Amniotic epithelial cell (primary cell): ENCODE measurements around the gene GAMT.

Experiments used
- DNase-seq: peaks from one replicate; pipeline ENCODE4 v3.0.0-alpha.2; 2010; ENCODE audit warnings: low read depth

GAMT gene

DNA sequence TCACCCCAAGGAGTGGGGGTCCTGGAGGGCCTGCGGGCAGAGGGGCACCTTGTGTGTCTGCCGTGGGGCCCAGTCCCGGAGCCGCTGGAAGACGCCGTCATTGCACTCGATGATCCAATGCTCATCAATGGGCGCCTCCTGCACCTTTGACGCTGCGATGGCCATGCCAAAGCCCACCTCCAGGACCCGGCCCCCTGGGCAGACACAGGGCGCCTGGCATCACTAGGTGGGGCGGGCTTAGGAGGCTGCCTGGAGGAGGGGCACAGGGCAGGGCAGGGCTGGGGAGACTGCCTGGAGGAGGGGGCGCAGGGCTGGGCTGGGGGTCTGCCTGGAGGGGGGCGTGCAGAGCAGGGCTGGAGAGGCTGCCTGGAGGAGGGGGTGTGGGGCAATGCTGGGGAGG, 1.6 kb downstream of the GAMT start:
- DNase-seq = no peak

DNA sequence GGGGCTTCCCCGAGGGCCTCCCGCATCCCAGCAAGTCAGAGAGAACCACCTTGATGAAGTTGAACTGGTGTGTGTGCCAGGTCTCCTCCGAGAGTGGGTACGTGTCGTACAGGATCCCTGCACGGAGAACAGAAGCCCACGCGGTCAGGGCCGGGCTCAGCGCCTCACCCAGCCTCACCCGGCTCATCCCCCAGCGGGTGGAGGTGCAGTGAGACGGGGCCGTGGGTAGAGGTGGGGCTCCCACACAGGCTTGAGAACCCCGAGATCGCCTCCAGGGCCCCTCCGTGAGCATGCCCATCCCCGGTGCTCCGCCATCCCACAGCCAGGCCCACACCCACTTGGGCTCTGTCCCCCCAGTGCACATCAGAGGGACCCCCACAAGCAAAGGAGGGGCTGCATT, 2.3 kb downstream of the GAMT start:
- no peak for DNase-seq

DNA sequence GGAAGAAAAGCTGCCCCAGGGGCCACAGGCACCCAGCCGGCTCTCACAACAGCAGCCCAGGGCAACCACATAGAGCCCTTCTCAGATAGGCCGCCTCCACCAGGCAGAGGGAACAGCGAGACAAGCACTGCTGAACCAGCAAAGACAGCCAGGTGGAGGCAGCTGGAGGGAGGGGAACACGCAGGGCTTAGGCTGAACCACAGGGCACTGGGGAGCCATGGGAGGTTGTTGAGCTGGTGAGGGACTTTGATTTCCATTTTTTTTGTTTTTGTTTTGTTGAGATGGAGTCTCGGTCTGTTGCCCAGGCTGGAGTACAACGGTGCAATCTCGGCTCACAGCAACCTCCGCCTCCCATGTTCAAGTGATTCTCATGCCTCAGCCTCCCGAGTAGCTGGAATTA, 3.5 kb downstream of the GAMT start:
- no peak for DNase-seq

DNA sequence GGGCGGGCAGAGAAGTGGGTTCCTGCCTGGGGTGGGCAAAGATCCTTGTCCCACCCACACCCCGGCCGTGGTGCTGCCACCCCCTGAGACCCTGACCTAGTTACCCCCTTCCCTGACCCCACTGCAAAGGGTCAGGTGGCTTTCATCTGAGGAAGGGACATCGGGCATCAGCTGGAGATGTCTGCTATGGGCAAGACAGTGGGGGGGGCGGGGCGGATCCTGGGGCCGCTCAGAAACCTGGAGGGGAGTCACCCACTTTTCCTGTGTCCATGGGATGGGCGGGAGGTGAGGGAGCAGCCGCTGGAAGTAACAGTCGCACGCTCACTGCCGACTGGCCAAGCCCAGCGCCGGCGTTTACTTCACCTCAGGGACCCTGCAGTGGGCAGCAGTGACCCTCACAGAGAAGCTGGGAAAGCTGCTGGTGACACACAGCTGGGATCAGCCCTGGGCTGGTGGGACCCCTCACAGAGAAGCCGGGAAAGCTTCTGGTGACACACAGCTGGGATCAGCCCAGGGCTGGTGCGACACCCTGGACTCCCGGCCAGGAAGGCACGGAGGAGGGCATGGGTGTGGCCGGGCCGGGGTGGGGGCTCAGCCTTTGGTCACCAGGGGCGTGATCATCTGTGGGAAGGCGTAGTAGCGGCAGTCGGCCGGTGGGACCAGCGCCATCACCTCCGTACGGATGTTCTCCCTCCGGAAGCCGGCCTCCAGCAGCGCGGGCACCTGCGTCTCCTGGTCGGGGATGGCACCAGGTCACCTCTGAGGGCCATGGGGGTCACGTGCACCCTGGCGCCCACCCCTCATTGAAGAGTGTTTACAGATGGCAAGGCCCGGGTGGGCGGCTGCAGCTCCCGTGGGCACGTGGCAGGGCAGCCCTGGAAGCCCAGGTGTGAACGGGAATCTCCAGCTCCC, 4.3 kb downstream of the GAMT start:
- no peak for DNase-seq

DNA sequence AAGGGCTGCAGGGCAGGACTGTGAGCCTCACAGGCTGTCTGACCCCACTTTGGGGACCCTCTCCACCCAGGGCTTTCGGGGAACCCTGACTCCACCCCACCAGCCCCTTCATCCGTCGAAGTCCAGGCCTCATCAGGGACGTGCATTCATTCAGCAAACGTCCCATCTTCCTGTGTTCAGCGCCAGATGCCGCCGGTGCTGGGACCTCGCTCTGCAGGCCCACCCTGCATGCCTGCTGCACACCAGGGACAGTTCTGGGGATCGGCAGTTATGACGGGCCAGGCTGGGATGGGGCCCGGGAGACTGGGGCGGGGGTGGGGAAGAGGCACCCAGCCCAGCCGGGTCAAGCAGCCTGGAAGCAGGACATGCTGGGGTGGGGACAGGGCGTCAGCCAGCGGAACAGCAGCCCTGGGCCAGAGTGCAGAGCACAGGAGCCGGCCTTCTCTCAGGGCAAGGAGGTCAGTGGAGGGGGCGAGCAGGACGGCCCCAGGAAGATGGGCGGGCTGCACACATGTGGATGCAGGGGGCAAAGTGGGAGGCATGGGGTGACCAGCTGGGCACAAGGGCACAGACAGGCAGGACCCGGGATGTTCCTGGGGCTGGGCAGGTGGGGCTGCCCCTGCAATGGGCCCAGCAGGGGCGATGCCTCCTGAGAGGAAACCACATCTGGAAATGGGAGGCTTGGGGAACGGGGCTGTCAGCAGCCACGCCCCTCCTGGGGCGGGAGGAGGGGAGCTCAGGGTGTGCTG, 5.1 kb downstream of the GAMT start:
- DNase-seq = no peak

DNA sequence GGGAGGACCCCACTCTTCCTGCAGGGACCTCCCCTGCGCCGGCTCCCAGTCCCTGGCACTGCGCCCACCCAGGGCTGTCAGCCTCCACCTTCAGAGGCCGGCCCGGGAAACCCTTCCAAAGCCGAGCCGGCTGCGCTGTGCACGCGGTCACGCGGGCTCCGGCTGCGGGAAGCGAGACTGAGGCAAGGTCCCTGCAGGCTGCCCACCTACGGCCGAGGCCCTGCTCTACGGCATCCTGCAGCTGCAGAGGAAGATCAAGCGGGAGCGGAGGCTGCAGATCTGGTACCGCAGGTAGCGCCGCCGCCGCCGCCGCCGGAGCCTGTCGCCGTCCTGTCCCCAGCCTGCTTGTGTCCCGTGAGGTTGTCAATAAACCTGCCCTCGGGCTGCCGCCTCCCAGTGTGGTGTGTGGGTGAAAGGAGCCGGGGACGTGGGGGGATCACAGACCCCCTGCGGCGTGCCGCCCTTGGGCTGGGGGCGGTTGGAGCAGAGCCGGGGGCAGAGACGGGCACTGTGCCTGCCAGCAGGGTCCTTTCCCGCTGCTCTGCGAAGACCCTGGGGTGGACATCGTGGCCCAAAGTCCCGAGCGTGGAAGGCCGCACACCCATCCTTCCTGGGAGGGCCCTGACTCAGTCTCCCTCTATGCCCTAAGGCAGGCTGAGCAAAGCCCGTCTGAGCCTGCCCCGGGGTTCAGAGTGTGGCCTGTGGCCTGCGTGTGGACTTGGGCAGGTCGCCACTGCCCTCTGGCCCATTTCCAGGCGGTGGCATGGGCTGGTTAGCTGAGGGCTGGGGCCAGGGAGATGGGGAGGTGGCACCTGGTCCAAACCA, 5.9 kb downstream of the GAMT start:
- DNase-seq = no peak

DNA sequence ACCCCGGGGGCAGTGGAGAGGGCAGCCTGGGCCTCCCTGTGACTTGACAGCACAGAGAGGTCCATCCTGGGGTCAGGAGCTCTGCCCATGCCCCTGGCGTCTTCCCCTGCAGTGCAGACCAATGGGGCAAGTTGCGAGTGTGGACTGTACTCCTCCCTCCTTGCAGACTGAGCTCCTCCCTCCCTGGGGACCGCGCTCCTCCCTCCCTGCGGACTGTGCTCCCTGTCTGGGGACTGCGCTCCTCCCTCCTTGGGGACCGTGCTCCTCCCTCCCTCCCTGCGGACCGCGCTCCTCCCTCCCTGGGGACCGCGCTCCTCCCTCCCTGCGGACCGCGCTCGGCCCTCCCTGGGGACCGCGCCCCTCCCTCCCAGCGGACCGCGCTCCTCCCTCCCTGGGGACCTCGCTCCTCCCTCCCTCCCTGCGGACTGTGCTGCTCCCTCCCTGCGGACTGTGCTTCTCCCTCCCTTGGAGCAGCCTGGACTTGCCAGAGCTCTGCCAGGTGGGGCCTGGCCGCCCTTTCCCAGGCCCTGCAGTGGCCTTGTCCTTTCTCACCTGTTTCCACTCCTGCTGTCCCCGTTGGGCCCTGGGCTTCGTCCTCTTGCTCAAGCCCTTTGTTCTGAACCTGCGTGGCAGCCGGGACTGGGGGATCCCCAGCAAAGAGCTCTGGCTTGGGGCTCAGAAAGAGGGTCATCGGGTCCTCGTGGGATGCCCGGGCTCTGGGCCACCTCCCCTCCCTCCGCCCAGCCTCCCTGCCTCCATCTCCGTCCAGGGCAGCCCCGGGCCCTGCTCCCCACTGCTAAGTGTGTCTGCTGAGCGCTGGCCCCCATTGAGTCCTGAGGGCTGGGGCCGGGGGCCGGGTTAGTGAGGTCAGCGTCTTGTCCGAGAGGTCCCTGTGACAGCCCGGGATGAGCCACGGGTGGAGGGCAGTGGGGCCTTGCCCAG, 6.8 kb downstream of the GAMT start:
- no peak for DNase-seq

DNA sequence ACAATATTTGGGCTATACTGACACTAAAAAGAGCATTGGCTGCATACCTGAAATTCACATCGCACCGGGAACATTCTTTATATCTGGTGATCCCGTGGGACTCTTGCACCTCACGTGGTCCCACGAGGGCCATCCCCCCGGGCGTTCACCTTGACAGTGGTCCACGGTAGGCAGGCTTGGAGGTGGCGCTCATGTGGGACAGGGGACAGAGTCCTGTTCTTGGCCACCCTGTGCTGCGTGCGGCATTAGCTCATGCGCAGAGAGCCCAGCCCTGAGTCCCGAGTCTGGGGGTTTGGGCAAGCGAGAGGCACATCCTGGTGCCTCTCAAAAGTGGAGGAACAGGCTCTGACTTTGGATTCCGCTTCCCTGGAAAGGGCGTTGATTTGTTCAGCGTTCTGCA, 7.5 kb downstream of the GAMT start:
- no peak for DNase-seq

DNA sequence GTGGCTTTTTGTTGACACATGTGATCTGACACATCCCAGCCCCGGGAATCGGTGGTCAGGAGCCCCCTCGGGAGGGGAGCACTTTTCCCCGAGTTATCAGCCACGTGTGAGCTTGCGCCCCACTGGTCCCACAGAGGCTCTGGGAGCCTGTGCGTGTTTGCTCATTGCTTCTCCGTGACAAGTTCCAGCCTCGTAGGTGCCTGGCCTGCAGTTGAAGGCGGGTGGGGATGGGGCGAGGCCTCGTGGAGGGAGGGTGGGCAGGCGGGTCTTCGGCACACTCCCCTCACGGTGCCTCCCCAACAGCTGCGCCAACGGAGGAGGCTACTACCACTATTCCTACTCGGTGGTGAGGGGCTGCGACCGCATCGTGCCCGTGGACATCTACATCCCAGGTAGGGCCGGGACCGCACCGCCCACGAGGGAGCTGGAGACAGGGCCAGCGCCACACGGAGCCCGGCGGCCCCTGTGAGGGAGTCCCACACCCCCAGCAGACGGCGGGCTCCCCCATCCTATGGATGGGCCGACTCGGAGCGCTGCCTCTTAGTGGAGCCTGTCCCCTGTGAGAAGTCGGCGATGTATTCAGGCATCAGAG, 8.3 kb downstream of the GAMT start:
- no peak for DNase-seq

DNA sequence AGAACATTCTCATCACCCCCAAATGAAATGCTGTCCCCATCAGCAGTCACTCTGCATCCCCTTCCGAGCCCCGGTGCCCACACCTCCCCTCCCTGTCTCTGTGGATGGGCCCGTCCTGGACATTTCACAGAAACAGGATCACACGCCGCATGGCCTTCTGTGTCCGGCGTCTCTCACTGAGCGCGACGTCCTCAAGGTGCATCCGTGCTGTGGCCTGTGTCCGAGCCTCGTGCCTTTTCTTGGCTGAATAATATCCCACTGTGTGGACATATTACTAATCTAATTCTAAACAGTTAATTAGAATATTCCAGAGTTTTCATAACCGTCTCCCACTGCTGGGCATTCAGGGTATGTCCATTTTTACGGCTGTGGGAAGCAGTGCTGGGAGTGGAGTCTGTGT, 8.9 kb downstream of the GAMT start:
- no peak for DNase-seq

DNA sequence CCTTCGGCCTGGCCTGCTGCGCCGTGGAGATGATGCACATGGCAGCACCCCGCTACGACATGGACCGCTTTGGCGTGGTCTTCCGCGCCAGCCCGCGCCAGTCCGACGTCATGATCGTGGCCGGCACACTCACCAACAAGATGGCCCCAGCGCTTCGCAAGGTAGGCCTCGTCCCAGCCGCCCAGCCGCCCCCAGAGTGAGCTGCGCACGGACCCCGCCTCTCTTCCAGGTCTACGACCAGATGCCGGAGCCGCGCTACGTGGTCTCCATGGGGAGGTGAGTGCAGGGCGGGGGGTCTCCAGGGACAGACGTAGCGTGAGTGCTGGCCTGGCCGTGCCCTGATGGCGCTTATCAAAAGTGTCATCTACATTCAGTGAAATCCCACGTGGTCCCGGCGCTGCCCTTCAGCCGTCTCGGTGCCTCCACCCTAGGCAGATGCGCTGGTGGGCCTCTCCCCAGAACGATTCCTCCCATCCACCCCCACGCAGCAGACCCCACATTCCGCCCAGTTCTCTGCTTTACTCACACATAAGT, 10.4 kb downstream of the GAMT start:
- DNase-seq = no peak

DNA sequence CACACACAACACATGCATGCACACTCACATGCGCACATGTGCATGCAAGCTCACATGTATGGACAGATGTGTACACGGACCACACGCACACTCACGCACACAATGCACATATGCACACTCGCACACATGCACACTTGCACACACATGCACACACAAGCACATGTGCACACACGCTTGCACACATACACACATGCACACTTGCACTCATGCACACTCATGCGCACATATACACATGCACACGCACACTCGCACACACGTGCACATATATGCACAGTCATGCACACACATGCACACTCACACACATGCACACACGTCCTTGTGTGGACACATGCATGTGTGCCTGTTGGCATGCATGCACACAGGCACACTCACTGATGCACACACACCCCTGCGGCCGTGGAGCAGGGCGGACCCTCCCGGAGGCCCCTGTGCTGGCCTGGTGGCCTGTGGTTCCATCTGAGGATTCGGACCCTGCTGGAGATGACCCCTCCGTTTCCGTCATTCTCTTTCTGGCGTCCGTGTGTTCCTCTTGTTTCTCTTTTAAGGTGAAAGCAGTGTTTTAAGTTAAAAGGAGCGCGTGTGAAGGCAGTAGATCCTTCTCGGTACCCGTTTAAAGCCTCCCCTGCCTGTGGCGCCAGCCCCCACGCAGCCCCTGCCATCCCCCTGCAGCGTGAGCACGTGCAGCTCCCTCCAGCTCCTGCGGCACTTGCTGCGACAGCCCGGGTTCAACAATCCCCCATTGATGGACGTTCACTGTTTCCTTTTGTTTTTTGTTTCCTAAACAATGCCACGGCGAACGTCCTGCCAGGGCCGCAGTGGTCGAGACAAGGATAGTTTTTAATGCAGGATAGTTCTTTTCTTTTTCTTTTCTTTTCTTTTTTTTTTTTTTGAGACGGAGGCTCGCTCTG, 12.1 kb downstream of the GAMT start:
- DNase-seq = no peak

DNA sequence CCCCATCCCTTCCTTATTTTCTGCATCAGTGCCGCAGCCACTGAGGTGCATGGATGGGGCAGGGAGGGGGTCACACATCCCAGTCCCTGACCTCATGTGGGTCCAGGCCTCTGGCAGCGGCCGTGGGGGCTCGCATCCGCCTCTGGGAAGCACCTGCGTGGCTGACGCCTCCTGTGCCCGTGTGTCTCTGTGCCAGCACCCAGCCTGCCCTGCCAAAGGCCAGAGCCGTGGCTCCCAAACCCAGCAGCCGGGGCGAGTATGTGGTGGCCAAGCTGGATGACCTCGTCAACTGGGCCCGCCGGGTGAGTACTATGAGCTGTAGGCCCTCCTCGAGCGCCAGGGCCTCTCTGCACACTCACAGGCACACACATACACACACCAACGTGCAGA, 12.7 kb downstream of the GAMT start:
- no peak for DNase-seq

DNA sequence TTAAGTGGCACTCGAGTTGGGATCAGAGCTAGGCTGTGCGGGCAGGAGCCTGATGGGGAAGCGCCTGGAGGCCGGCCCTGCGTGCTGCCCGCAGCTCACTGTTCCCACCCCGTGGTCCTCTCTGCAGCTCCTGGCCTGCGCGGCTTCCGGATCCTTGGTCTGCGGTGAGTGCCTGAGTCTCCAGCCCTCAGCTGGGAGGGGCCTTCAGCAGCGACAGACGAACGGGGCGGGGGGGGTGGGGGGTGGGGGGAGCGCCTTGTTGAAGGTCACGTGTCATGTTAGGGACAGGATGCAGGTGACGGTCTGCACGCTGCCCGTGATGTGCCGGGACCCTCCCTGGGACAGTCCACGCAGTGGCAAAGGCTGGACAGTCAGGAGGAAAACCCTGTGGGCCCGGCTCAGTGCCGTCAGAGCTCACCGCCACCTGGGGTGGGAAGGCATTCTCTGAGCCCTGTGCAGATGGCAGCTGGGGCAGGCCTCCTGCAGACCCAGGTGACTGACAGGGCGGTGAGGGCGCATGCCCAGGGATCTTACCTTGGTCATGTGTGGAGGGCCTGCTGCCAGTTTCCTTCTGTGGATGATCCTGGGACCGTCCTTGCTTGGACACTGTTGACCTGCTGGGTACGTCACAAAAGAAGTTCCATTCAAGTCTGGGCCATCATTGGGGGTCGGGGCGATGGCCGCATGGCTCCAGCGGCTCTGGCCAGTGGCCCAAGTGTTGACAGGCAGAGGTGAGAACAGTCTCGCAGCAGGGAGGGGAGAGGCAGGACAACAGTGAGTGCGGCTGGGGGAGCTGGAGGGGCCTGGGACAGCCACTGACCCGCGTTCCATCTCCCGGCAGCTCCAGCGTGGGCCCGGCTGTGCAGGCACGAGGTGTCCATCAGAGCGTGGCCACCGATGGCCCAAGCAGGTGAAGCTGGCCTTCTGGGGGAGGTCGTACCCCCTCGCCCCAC, 13.4 kb downstream of the GAMT start:
- no peak for DNase-seq

DNA sequence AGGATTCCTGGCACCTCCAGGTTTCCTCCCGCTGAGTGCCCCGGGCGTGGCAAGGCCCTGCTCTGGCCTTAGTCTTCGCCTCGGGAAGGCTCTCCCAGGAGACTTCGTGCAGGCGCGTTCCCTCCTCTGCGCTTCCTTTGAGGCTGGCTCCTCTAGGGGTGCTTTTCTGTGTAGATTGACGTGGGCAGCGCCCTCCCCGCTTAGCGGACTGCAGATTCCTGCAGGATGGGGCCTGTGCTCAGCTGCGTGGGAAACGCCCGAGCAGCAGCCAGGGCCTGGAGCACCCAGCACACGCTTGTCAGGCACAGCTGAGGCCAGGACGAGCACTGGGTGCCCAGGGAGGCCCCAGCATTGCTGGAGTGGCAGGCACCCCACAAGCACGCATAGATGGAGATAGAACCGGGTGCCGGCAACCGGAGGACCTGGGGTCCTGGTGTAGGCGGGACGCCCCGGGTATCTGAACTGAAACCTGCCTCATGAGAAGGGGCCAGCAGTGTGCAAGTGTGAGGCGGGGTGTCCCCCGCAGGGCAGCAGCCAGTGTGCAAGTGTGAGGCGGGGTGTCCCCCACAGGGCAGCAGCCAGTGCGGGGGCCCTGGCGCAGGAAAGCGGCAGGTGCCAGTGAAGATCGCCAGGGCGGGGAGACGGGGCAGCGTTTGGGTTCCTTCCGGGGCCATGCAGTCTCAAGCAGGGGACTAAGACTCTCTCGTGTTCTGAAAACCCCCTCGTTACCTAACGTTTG, 14.2 kb downstream of the GAMT start:
- DNase-seq = no peak

DNA sequence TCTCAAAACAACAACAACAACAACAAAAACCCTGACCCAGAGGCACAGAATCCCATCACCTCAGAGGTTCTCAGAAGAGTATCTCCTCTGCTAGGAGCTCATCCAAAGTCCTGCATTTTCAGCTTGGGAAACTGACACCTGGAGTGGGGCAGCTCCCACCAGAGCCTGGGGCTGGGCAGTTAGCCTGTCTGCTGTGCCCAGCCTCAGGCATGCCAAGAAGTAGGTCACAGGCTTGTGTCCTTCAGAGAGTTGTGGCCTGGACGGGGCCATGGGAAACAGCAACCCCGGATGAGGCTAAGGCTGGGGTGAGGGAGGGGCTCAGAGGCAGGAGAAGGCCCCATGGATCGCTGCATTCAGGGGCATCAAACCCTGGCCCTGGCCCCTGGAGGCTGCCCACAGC, 15.5 kb downstream of the GAMT start:
- no peak for DNase-seq

DNA sequence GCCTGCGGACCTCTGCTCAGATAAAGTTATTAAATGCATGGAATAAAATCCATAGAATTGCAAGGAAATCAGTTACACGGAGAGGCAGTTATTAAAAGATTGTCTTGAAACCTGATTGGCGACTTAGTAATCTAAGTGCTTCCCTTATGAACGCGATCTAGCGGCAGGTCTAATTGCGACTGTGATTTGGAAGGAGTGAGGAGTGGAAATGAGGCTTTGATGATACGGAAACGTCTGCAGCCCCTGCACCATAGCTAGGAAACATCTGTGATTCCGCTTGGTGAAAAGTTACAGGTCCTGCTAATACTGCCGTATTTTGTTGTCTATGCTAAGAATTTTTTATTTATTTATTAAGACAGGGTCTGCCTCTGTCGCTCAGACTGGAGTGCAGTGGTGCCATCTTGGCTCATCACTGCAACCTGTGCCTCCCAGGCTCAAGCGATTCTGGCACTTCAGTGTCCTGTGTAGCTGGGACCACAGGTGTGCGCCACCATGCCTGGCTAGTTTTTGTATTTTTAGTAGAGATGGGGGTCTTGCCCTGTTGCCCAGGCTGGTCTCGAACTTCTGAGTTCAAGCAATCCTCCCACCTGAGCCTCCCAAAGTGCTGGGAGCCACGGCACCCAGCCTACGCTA, 16.7 kb downstream of the GAMT start:
- no peak for DNase-seq
